Nephron (organoid): ENCODE data around the gene RFPL3.
"Not testable (repeated sequence)": the region's sequence is repeated elsewhere in the genome, so short reads cannot be mapped to it uniquely, and the experiment has no call there.

Experiments
- H3K27ac Mint-ChIP-seq, 3 experiments: 2 replicates each; pipeline ENCODE4 v1.8.0; 2020; ENCODE audit warnings: mixed read lengths in 3 of 3, mild to moderate bottlenecking in 2 of 3, moderate library complexity in 1 of 3
- H3K27me3 Mint-ChIP-seq: 2 replicates; pipeline ENCODE4 v1.8.0; 2021; ENCODE audit warnings: low read depth, mild to moderate bottlenecking, moderate library complexity, mixed read lengths
- H3K36me3 Mint-ChIP-seq: 2 replicates; pipeline ENCODE4 v1.8.0; 2020; ENCODE audit warnings: low read depth, mixed read lengths
- H3K4me1 Mint-ChIP-seq: 2 replicates; pipeline ENCODE4 v1.8.0; 2020; ENCODE audit warnings: mixed read lengths
- H3K4me3 Mint-ChIP-seq, 3 experiments: 2 replicates each; pipeline ENCODE4 v1.8.0; 2020; ENCODE audit warnings: mild to moderate bottlenecking in 3 of 3, mixed read lengths in 3 of 3, moderate library complexity in 2 of 3
- H3K9me3 Mint-ChIP-seq: 2 replicates; pipeline ENCODE4 v1.8.0; 2020; ENCODE audit warnings: mixed read lengths
- TF ChIP-seq, protein P1 (sequence below), 3 experiments: fragments of 200-600 bp; sonication (generic); IDR thresholded peaks; one replicate each; pipeline ENCODE4 v1.5.0; 2021; ENCODE audit warnings: antibody characterized with exemption in 3 of 3; ENCODE audit not compliant: unreplicated experiment in 3 of 3

Gene RFPL3

DNA sequence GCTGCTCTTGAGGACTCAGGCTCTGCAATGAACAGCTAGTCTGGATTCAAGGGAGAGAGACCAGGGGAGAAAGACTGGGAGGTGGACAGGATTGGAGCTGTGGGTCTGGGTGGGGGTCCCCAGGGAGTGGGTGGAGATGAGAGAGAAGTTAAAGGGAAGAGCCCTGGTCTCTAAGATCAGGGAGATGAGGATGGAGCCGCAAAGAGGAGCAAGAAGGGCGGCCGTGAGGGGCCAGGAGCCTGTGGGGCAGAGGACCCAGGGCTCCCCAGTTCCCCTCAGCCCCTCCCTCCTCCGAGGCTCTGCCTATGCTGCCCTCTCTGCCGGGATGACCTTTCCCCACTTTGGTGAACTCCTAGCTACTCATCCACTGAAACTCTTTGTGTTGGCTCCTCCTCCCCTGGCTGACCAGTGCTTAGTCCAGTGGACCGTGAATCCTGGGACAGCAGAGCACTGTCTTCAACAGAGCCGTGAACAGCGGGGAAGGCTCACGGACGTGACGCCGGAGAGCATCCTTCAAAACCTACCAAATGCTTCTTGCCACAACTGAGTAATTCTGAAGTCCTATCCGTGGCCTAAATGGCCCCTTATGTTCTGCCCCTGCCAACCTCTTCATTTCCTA lies 16.4 kb upstream of the RFPL3 start:
- Mint-ChIP-seq H3K4me1 (peaks cover 28% of the 10 kb centered on the region), H3K27me3 (peaks cover 24% of the 10 kb centered on the region), H3K36me3 (no peaks in the 10 kb centered on the region), H3K27ac (peak overlapping the region in 2 of 3 experiments; percentile 16 to 58), H3K9me3 (peaks cover 2% of the 10 kb centered on the region), H3K4me3 (no peak overlapping the region)
- TF ChIP-seq, protein P1, sequence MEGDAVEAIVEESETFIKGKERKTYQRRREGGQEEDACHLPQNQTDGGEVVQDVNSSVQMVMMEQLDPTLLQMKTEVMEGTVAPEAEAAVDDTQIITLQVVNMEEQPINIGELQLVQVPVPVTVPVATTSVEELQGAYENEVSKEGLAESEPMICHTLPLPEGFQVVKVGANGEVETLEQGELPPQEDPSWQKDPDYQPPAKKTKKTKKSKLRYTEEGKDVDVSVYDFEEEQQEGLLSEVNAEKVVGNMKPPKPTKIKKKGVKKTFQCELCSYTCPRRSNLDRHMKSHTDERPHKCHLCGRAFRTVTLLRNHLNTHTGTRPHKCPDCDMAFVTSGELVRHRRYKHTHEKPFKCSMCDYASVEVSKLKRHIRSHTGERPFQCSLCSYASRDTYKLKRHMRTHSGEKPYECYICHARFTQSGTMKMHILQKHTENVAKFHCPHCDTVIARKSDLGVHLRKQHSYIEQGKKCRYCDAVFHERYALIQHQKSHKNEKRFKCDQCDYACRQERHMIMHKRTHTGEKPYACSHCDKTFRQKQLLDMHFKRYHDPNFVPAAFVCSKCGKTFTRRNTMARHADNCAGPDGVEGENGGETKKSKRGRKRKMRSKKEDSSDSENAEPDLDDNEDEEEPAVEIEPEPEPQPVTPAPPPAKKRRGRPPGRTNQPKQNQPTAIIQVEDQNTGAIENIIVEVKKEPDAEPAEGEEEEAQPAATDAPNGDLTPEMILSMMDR (IDR thresholded peaks at IDR 0.05; ENCODE audit: unreplicated experiment in 3 of 3) = no peak

DNA sequence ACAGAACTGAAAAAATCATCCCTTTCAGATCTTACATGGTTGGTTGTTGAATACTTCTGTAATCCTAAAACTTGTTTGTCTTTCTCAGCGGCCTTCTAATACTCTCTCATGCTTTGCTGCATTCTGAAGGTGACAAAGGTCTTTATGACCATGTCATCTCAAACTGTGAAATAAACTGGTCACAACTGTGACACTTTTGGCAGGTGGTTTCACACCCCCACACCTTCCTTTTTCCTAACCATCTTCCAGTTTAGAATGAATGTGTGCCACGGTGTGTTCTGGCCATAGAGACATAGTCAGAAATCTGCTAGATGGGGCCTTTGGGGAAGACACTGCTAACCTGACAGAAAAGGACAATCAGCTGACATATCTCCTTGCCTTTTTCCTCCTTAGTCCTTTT lies 14.7 kb upstream of the RFPL3 start:
- Mint-ChIP-seq H3K9me3 (peaks cover 3% of the 10 kb centered on the region), H3K4me3 (no peak overlapping the region), H3K27me3 (peaks cover 23% of the 10 kb centered on the region), H3K36me3 (no peaks in the 10 kb centered on the region), H3K27ac (peak overlapping the region in 1 of 3 experiments; percentile 74), H3K4me1 (peaks cover 13% of the 10 kb centered on the region)
- TF ChIP-seq, protein P1 (IDR thresholded peaks at IDR 0.05; ENCODE audit: unreplicated experiment in 3 of 3) = no peak

DNA sequence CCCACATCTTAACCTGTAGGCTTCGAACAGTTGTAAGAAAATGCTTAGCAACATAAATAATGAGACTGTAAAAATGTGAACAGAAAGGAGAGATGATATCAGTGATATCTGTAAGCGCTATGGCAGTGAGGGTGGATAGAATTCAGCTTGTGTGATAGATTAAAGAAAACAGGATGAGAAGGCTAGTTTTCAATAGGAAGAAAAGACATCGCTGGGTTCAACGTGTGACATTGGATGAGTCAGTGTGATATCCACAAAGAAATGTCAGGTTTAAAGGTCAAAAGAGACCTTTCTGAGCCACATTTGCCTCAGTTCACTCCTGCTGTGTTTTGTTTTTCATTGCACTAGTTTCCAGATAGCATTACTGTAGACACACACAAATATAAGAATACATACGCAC lies 13.7 kb upstream of the RFPL3 start:
- H3K36me3 Mint-ChIP-seq = no peaks in the 10 kb centered on the region
- no peak overlapping the region for H3K4me3 Mint-ChIP-seq
- TF ChIP-seq, protein P1 (IDR thresholded peaks at IDR 0.05; ENCODE audit: unreplicated experiment in 3 of 3) = no peak

DNA sequence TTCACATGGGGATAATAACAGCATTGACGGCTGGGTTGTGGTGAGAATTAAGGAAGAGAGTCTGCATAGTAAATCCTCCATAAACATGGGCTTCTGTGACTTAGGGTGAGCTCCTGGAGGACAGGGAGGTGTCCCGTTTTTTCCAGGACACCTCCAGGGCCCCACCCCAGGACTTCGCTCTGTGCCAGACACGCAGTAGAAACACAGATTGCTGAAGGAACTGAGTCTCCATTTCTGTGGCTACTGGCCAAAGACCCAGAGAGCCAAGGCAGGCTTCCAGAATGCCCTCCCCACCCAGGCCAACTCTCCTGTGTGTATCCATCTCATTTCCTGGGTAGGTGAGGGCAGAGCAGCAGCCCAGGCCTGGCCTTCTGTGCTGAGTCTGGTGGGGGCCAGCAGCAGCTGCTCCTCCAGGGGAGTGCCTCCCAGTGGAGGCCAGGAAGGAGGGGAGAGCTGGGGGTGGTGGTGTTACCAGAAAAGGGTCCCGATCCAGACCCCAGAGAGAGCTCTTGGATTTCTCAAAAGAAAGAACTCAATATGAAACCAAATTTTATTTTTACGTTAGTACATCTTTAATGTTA lies 9.5 kb upstream of the RFPL3 start:
- Mint-ChIP-seq H3K36me3 (no peaks in the 10 kb centered on the region), H3K4me1 (no peaks in the 10 kb centered on the region), H3K27ac (no peak overlapping the region), H3K4me3 (no peak overlapping the region), H3K27me3 (no peaks in the 10 kb centered on the region), H3K9me3 (peaks cover 3% of the 10 kb centered on the region)
- TF ChIP-seq, protein P1 (IDR thresholded peaks at IDR 0.05; ENCODE audit: unreplicated experiment in 3 of 3) = no peak

More for the DNA sequence above, 13.7 kb upstream of the RFPL3 start:
- peaks cover 3% of the 10 kb centered on the region for H3K9me3 Mint-ChIP-seq
- H3K27ac Mint-ChIP-seq = no peak overlapping the region
- peaks cover 11% of the 10 kb centered on the region for H3K4me1 Mint-ChIP-seq
- peaks cover 16% of the 10 kb centered on the region for H3K27me3 Mint-ChIP-seq

DNA sequence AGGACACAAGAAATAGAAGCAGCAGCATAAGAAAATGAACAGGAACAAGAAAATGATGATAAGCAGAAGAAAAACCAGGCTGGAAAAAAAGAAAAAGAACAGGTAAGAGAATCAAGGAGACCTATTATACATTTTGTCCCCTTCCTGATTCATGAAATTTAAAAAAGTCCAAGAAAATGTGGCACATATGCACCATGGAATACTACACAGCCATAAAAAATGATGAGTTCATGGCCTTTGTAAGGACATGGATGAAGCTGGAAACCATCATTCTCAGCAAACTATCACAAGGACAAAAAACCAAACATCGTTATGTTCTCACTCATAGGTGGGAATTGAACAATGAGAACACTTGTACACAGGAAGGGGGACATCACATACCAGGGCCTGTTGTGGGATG lies 5.8 kb upstream of the RFPL3 start:
- not testable (repeated sequence) for H3K4me1 Mint-ChIP-seq, H3K36me3 Mint-ChIP-seq, H3K27ac Mint-ChIP-seq, H3K4me3 Mint-ChIP-seq, H3K9me3 Mint-ChIP-seq, H3K27me3 Mint-ChIP-seq

DNA sequence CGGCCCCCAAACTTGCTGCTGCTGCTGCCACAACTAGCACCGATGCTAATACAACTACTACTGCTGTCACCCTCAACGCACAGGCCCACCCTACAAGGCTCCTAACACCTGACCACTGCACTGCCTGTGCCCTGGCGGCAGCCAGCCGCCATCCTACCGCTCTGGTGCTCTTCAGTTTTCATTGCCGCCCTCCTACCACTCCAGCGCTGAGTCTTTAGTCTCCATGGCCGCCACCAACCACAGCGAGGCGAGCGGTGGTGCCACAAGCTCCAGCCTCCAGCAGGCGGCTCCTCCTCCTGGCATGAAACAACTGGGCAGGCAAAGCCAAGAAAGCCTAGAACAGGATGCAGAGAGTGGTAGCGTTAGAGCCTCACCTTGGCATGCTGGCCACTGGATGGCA lies 5.0 kb upstream of the RFPL3 start:
- Mint-ChIP-seq H3K36me3 (no peaks in the 10 kb centered on the region), H3K4me1 (peaks cover 4% of the 10 kb centered on the region), H3K4me3 (no peak overlapping the region), H3K27me3 (peaks cover 6% of the 10 kb centered on the region), H3K9me3 (no peaks in the 10 kb centered on the region), H3K27ac (no peak overlapping the region)
- TF ChIP-seq, protein P1 (IDR thresholded peaks at IDR 0.05; ENCODE audit: unreplicated experiment in 3 of 3) = no peak
